Measurements from ENCODE around the gene STXBP6.

GRCh38 chr14:25014440-25014839 is 35.5 kb downstream of the STXBP6 start:
- TF ChIP-seq POLR2A (IDR thresholded peaks at IDR 0.05) (no peak), CTCF (IDR thresholded peaks at IDR 0.05) (no peak)
